ENCODE measurements around the gene GRIK4.
"Not testable (repeated sequence)": the region's sequence is repeated elsewhere in the genome, so short reads cannot be mapped to it uniquely, and the experiment has no call there.

Gene GRIK4

GRCh38 chr11:120973501-120973900, 462.0 kb downstream of the GRIK4 start:
- DNase-seq = no peak

- DNase-seq = no peak
Measured at GRCh38 chr11:120974466-120974865, 462.9 kb downstream of the GRIK4 start.

DNA sequence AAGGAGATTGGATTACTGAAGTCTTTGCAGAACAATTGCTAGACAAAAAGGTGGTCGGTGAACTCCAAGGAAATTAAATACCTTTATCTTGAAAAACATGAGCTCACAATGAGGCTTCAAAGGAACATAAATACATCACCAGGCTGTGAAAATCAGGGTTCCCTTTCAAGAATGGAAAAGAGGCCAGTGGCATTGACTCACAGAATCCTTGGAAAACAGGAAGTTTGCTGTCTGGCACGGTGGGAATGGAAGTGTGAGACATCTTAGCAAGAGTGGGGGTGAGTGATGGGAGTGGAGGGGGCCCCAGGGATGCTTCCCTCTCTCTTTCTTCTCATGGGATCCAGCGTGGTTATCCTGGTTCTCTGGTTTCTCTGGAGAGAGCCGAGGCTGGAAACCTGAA, 463.4 kb downstream of the GRIK4 start:
- no peak for DNase-seq

- DNase-seq = no peak
Measured at GRCh38 chr11:120977266-120978137, 466.0 kb downstream of the GRIK4 start.

DNA sequence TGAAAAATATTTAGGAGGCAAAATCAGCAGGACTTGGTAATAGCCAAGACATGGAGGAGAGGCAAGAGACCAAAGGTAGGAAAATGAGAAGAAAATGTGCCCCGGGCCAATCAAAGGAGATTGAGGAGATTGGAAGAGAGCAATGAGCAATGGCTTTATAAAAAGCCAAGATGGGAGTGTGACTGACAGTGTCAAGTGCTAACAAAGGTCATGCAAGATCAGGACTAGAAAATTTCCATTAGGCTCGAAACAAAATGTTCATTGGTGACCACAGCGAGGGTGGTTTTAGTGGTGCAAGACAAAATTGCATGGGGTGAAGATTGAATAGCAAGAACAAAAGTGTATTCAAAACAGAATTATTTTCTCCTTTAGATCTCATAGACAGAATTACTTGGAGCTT, 467.2 kb downstream of the GRIK4 start:
- no peak for DNase-seq

GRCh38 chr11:120985718-120986569, 474.4 kb downstream of the GRIK4 start:
- DNase-seq = no peak

- no peak for DNase-seq
Measured at GRCh38 chr11:120988603-120989002, 477.1 kb downstream of the GRIK4 start.

DNA sequence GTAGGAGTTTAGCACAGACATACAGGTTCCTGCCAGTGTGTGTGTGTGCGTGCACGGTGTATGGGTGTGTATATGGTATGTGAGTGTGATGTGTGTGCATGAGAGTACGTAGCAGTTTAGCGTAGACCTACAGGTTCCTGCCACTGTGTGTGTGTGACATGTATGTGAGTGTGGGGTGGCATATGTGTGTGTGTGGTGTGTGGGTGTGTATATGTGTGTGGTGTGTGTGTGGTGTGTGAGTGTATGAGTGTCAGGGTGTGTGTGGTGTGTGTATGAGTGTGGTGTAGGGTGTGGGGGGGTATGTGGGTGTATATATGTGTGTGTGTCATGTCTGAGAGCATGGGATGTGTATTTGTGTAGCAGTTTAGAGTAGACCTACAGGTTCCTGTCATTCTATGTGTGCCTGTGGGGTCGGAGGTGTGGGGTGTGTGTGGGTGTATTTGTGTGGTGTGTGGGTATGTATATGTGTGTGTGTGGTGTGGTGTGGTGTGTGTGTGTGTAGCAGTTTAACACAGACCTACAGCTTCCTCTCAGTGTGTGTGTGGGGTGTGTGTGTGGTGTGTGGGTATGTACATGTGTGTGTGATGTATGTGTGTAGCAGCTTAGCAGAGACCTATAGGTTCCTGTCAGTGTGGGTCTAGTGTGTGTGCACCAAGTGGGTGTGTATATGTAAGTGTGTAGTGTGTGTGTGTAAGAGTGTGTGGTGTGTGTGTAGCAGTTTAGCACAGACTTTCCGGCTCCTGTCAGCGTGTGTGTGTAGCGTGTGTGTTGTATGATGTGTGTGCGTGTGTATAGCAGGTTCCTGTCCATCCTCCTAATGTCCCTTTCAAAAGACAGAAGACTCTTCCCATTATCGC, 480.5 kb downstream of the GRIK4 start:
- DNase-seq = no peak

GRCh38 chr11:120994091-120994859, 482.7 kb downstream of the GRIK4 start:
- no peak for DNase-seq

GRCh38 chr11:120995184-120995583, 483.6 kb downstream of the GRIK4 start:
- no peak for DNase-seq

GRCh38 chr11:120996973-120997372, 485.4 kb downstream of the GRIK4 start:
- no peak for DNase-seq

- no peak for DNase-seq
Measured at GRCh38 chr11:120998581-120998980, 487.0 kb downstream of the GRIK4 start.

DNA sequence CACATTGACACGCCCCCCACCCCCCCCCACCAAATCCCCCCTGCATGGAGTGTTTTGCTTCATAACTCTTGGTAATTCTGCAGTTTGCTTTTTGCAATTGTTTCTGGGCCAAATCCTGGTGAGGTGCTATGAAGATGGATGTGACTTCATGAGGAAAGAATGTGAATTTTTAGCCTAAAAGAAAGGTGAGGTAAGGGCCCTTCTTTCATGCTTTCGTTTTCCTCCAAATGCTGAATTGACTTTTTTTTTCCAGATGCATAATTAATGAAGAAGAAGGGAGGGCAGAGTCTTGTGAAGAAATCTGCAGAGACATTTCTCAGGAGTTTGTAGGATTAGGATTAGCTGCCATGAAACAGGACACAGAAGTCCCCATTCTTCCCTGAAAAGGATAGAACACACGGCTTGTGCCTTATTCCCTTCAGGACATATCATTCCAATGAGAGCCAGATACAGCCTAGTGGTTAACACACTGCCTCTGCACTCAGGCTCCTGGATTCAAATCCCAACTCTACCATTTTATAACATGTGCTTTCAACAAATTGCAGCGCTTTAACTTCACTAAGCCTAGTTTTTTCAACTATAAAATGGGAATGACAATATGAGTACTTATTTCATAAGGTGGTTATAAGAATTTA, 492.8 kb downstream of the GRIK4 start:
- no peak for DNase-seq

GRCh38 chr11:121006922-121007321, 495.4 kb downstream of the GRIK4 start:
- DNase-seq = no peak

GRCh38 chr11:121008551-121008950, 497.0 kb downstream of the GRIK4 start:
- no peak for DNase-seq

GRCh38 chr11:121012091-121012490, 500.5 kb downstream of the GRIK4 start:
- DNase-seq = no peak

DNA sequence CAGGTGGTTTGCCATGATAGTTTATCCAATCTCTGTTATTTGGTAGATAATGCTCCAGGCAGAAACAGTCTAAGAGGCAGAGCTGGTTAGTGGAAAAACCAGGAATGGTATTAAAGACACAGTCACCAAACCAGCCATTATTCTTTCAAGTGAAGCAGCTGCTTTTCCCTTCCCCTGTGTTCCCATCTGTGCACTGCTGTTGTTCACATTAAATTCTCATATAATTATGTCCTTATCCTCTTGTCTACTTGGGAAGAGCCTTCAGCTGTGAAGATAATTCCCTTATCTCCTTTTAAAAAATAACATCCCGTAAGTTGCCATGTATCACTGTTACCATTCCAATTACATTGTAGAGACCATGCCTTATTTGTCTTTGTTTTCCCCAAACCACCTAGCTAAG, 507.2 kb downstream of the GRIK4 start:
- no peak for DNase-seq

DNA sequence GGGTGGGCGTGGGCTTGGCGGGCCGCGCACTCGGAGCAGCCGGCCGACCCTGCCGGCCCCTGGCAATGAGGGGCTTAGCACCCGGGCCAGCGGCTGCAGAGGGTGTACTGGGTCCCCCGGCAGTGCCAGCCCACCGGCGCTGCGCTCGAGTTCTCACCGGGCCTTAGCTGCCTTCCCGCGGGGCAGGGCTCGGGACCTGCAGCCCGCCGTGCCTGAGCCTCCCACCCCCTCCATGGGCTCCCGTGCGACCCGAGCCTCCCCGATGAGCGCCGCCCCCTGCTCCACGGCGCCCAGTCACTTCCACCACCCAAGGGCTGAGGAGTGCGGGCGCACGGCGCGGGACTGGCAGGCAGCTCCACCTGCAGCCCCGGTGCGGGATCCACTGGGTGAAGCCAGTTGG, 510.2 kb downstream of the GRIK4 start:
- DNase-seq = not testable (repeated sequence)

- DNase-seq = peak; percentile 66
Measured at GRCh38 chr11:121023848-121024751, 512.6 kb downstream of the GRIK4 start, which contains the start of gene TBCEL. Gene TBCEL (plus strand): TSS chr11:121024102. CDS start chr11:121045691, 21,589 bp downstream.

DNA sequence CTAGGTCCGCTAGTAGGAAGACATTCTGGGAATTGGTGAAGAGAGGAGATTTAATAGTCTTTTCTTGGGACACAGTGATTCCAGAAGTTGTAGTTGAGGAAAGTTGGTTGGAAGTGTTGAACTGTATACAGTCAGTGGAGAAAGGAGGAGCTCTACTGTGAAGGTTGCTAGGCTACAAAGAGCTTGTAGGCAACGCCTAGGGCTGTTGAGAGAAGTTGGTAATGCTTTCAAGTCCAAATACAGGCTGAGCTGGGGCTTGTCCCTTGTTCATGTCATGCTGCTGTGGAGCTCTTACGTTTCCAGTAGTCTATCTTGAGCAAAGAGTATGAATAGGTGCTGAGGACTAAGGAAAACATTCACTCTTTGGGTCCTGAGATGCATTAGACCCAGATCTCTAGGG, 513.4 kb downstream of the GRIK4 start:
- DNase-seq = no peak

Measured in KG1 (cell line).